Measurements from ENCODE around the gene SLC29A4.

Gene SLC29A4

GRCh38 chr7:5349005-5349380 lies 66.2 kb downstream of the SLC29A4 start:
- DNase-seq (ENCODE audit: low read depth) = no peak
- H3K4me3 ChIP-seq (ENCODE audit: low read depth, low read length) = no peak overlapping the region
- no peak for TF ChIP-seq CTCF (IDR thresholded peaks at IDR 0.05; ENCODE audit: control insufficient read depth, extremely low read depth, insufficient read depth)

DNA sequence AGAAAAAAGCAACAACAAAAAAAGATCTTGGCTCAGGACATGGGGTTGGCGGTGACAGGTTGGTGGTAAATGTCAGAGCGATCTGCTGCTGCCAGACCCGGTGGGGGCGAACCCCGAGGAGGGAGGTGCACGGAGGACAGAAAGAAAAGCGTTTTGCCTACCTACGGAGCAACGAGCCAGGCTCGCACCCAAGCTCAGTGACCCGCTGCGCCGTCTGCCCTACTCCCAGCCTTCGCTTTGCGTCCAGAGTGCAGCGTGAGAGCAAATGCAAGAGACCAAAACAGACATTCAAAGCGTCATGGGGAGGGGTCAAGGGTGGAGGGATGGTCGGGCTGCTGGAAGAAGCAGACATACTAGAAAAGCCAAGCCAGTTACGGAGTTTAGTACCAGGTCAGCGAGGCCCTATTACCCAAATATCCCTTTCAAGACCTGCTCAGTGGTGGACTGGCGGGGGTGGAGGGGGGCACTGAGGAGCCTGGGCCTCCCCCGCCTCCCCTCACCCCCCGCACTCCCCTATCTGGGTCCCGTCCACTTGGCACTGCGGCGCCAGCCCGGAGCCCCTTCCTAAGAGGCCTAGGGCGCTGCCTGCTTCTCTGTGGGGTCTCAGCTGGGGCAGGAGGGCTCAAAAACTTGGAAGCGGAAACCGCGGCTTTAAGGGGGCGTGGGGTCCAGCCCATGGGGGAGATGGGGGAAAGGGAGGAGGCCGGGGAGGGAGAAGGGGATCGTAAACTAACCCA lies 66.9 kb downstream of the SLC29A4 start:
- no peak for TF ChIP-seq CTCF (IDR thresholded peaks at IDR 0.05; ENCODE audit: control insufficient read depth, extremely low read depth, insufficient read depth)
- H3K4me3 ChIP-seq (ENCODE audit: low read depth, low read length) = no peak overlapping the region

DNA sequence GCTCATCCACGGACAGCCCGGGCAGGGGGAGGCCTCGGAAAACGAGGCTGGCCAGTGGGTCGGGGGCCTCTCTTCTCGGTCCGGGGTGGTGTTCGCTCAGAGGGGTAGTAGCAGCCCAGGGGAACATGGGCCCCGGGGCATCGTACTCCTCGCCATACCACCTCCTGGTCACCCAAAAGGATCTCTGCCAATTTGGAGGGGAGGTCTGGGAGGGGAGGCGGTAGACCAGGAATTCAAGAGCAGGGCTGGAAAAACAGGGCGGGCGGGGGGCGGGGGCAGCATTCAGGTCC lies 67.4 kb downstream of the SLC29A4 start:
- no peak for DNase-seq (ENCODE audit: low read depth)
- TF ChIP-seq CTCF (IDR thresholded peaks at IDR 0.05; ENCODE audit: control insufficient read depth, extremely low read depth, insufficient read depth) = no peak

More for the DNA sequence above, 66.9 kb downstream of the SLC29A4 start:
- DNase-seq (ENCODE audit: low read depth) = no peak

GRCh38 chr7:5350600-5351385 lies 68.0 kb downstream of the SLC29A4 start:
- no peak for DNase-seq (ENCODE audit: low read depth)
- TF ChIP-seq CTCF (IDR thresholded peaks at IDR 0.05; ENCODE audit: control insufficient read depth, extremely low read depth, insufficient read depth) = no peak
- H3K4me3 ChIP-seq (ENCODE audit: low read depth, low read length) = no peak overlapping the region

More for the DNA sequence above, 67.4 kb downstream of the SLC29A4 start:
- no peak overlapping the region for H3K4me3 ChIP-seq (ENCODE audit: low read depth, low read length)

- TF ChIP-seq CTCF (IDR thresholded peaks at IDR 0.05; ENCODE audit: control insufficient read depth, extremely low read depth, insufficient read depth) = no peak
- H3K4me3 ChIP-seq (ENCODE audit: low read depth, low read length) = no peak overlapping the region
- peak; percentile 45 for DNase-seq (ENCODE audit: low read depth)
These were observed 68.9 kb downstream of the SLC29A4 start for GRCh38 chr7:5351507-5352265.

DNA sequence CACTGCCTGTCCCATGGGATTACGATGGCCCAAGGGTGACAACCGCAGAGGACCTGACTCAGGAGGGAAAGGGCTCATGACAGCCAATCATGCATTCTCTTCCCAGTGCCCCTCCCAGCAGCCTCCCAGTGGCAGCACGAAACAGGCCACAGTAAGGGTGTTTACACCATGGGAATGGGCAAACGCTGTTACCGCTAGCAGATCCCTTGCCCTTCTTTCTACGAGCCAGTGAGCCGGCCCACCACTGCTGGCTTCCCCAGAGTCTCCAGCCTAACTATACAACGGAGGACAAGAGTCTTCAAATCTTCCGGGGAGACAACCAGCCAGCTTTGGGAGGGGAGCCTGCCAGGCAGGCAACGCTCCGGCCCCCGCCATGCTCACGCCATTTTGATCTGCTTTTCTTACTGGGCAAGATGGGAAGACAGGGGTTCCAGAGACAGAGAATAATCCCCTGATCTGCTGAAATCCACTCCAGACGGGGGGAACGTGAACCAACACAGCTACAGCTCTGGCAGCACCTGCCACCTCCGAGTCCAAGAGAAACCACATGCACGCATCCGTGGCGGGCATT lies 69.8 kb downstream of the SLC29A4 start:
- no peak for TF ChIP-seq CTCF (IDR thresholded peaks at IDR 0.05; ENCODE audit: control insufficient read depth, extremely low read depth, insufficient read depth)
- DNase-seq (ENCODE audit: low read depth) = no peak

More for the DNA sequence above, 69.8 kb downstream of the SLC29A4 start:
- H3K4me3 ChIP-seq (ENCODE audit: low read depth, low read length) = no peak overlapping the region

All from LNCaP clone FGC (cell line).